Measurements from ENCODE around the gene PKN3.
A peak's percentile ranks its signal among the peaks of the same experiment; 100 is the strongest.

PKN3 gene

DNA sequence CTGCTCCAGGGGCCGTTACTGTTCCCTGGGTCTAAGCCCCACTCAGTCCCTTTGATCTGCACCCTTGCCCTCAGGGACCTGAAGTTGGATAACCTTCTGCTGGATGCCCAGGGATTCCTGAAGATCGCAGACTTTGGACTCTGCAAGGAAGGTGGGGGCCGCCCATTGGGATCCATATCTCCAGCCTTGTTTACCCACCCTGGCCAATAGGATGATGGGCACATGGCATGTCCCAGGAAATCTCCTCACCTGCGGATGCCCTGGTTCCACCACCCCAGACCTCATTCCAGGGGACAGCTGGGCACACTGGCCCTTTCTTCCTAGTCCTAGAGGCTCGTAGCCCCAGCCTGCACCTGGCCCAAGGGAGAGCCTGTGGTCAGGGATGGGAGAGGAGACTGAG lies 16.2 kb downstream of the PKN3 start:
- DNase-seq: no peak

DNA sequence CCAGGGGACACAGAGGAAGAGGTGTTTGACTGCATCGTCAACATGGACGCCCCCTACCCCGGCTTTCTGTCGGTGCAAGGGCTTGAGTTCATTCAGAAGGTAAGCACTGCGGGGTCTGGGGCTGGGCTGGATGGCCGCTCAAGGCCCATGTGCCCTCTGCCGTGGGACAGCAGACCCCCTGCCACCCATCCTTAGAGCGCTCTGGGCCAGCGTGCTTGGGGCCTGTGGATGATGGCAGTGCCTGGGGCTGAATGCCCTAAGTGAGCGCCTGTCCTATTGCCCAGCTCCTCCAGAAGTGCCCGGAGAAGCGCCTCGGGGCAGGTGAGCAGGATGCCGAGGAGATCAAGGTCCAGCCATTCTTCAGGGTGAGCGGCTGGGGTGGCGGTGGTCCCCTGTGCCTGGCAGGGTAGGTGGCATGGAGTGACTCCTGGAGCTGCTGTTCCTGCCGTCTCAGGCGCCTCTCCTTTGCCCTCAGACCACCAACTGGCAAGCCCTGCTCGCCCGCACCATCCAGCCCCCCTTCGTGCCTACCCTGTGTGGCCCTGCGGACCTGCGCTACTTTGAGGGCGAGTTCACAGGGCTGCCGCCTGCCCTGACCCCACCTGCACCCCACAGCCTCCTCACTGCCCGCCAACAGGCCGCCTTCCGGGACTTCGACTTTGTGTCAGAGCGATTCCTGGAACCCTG lies 17.8 kb downstream of the PKN3 start:
- DNase-seq: no peak

DNA sequence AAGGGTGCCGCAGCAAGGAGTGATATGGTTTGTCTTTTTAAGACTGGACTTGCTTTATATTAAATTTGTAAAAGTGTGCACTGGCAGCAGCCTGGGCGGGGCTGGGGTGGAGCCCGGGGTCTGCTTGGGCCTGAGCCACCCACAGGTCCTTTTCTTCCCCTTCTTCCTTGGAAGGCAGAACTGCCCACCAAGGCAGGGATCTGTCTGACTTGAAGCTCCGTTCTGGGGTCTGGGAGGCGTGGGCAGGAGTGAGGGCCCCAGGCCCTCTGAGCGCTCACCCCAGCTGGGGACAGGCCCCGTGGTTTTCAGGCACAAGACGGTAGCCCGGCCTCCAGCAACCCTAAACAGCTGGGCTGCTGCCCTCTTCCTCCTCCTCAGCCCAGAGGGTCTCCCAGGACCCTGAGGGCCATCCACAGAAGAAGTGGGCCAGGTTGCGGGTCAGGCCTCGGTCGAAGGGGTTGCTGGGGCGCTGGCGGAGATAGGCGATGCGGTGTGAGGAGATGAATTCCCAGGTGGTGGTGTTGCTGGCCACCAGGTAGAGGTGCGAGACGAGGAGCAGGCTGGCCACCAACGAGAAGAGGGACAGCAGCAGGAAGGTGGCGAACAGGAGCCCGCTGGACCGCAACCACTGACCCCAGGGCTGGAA lies 18.7 kb downstream of the PKN3 start:
- DNase-seq: no peak

DNA sequence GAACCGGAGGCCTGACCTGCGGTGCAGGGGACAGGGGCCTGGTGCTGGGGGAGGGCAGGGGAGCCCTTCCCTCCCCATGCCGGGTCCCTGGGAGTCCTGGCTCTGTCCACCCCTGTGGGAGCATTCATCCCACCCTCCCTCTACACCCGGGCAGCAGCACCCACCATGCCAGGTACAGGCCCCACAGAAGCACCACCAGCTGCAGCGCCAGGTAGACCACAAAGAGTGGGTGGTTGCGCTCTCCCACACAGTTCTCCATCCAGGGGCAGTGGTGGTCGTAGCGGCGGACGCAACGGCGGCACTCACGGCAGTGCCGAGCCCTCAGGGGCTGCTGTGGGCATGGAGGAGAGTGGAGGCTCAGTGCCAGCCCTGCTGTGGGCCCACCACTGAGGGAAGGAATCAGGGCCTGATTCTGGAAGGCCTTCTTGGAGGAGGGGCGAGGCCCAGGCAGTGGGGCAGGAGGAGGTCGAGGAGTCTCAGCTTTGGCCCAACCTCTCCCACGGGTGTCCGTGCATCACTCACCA lies 19.2 kb downstream of the PKN3 start:
- no peak for DNase-seq

DNA sequence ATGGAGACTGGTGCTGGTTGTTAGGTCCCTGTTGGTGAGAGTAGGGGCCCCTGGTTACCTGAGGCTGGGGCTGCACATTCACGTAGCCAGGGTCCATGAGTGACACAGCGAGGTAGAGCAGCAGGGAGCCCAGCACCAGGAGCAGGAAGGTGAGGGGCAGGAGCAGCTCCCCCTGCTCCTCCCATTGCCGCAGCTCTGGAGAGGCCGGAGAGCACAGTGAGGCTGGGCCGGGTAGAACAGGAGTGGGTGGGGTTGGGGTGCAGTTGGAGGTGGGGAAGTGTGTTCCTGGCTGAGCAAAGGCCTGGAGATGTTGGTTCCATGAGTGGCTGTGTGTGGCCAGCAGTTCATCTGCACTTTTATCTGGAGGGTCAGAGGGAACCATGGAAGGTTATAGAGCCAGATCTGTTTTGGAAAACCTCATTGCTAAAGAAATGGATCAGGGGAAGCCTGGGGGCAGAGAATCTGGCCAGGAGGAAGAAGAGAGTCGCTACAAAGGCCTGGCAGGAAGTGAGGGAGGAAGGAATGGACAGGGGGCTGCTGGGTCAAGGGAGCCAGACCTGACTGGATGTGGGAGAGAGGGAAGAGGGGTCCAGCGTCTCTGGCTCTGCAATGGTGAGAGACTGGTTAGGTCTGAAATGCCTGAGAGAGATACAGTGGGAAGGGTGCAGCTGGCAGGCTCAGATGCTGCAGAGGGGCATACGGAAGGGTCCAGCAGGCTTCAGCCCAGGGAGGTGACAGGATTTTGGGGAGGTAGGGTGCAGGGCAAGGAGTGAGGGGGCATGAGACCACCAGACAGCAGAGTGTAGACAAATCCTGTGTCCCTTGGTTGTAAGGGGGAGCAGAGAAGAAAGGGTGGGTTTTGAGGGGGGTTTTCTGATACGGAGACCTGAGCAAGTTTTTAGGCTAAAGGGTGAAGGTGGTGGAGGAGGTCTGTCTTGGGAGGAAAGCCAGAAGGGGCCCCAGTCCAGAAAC lies 20.4 kb downstream of the PKN3 start:
- DNase-seq: no peak

DNA sequence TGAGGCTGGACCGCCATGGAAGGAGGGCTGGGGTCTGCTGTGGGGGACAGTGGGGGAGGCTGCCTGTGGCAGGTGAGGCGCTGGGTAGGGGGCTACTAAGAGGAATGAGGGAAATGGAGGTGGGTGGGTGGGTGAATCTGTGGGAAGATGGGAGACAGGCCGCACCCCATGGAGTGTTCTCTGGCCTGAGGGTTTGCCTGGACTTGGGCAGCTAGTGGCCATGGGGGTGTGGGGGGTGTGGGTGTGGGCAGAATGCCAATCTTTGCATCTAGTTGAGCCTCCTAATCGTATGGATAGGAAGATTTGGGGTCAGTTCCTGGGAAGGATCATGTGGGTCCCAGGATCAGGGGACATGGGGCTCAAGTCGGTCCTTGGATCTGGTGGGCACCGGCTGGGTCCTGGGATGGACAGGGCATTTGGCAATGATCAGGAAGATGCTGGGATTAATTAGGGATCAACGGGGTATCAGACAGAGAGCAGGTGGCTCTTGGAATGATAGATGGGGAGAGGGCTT lies 21.1 kb downstream of the PKN3 start:
- no peak for DNase-seq

DNA sequence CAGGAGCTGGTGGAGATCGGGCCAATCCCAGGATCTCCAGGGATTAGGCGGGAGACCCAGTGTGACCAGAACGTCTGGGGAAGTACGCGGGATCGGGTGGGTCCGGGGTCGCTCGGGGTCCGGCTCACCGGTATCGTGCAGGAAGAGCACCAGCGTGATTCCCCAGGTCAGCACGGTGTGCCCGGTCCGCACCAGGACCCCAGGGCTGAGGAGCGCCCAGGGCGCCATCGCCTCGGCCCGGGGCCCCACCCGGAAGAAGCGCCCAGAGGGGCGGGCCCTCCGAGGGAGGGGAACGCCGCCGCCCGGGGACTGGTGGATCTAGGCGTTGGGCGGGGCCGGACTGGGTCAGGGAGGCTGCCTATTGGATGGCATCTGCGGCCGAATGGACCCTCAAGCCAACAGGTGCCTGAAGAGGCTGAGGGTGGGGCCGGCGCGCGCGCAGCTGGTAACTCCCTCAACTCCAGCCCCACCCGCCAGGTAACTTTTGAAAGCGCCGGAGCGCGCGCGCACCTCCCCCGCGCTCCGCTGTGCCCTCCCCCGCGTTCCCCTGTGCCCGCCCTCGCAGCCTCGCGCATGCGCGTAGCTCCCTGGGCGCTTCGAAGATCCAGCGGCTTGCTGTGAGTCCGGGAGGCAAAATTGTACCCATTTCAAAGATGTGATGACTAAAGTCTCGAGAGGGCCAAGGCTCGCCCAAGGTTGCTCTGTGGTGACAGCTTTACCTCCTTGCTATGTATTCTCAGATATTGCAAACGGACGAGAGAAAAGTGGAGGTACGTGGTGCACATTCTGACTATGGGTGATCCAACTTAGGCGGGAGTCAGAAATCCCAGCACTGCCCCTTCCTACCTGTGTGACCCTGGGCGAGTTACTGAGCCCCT lies 21.8 kb downstream of the PKN3 start, which contains the start of gene ZDHHC12:
Gene ZDHHC12 (minus strand): TSS at position 262 of the 878 bp plus-strand sequence. CDS start 34 bp downstream, at position 228.
- DNase-seq: peak; percentile 97 to 98

DNA sequence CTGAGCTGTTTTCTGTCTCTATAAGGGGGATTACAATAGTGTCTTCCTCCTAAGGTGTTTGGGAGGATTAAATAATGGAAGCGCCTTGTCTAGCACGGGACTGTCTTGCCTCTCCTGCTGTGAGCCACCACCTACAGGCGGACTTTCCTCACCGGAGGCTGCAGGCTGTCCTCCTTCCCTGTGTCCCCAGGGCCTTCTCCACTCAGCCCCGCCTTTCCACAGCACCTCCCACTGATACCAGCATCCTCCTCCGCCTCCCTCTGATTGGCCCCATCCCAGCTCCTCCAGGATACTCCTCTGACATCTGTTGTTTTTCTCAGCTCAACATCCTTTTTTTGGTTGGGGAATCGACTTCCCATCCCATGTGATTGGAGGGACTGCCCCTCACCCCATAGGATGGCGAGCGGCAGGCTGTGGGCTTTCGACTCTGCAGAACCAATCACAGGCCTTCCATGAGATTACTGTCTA lies 22.5 kb downstream of the PKN3 start:
- peak; percentile 65 to 81 for DNase-seq

DNA sequence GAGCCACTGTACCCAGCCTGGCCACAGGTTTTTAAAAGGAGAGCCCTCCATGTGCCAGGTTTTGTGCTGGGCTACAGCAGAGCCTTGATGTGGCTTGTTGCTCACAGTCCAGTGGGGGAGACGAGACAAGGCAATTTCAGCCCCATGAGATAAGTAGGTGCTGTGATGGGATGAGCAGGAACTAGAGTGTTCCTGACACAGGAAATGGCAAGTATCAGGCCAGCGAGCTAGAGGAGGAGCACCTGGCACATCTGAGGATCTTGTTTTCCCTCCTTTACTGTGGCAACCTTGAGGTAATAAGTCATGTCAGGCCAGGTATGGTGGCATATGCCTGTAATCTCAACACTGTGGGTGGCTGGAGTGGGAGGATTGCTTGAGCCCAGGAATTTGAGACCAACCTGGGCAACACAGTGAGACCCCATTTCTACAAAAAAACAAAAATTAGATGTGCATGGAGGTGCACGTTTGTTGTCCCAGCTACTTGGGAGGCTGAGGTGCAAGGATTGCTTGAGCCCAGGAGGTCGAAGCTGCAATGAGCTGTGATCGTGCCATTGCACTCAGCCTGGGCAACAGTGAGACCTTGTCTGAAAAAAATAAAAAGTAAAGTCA lies 25.4 kb downstream of the PKN3 start:
- DNase-seq: no peak

DNA sequence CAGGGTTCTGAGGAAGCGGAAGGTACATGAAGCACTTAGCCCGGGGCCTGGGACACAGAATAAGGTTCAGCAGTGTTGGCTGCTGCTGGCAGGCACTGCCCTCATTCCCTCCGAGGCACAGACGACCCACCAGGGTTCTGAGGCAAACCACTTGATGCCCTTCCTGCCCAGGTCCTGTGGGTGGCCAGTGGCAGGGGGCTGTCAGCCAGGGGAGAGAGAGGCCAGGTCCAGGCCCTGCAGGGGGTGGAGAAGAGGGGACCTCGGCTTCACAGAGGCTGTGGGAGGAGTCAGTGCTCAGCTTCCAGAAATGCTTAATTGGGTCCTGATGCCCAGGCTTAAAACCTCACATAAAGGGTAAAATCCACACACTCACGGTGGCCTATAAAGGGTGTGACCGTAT lies 26.0 kb downstream of the PKN3 start:
- no peak for DNase-seq

DNA sequence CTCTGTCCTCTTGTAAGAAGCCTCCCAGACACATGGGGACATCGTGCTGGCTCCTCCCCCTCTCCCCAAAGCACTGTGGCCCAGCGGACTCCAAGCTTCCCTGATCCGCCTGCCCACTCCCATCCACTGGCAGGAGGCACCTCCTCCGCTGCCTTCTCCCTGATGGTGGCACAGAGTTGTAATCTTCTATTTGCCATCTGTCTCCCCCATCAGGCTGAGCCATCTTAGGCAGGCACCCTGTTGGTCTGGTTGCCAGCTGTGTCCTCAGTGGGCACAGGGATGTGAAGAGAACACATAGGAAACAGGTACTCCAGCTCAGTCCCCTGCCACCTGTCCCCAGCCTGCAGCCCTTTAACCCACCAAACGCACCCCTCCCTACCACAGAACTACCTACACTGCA lies 27.0 kb downstream of the PKN3 start:
- DNase-seq: no peak

DNA sequence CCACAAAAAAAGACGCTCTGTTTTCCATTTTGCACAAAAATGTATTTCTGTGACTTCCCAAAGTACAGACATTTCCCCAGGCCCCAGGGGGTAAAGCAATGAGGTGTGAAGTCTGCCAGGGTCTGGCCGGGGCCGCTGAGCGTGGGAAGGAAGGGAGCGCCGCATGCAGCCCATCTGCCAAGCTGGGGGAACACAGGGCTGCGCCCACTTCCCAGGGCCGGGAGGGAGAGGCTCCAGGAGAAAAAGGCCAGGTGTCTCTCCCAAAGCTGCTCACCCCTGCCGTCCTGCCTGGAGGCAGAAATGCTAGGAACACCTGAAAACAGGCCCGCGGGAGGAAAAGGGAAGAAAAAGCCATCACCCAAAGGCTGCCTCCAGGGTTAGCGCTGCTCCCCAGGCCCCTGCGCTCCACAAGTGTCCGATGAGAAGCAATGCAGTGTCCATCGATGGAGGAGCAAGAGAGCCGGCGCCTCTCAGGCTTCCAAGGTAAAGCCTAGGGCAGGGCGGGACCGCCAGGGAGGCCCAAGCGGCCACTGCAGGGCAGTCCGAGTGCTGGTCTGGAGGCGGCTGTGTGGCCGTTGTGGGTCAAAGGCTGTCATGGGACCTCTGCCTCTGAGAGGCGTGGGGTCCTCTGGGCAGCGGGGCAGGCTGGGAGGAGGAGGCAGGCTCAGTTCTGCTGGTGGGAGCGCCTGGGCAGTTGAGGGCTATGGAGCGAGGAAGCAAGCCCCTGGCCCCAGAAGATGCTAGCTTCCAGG lies 27.6 kb downstream of the PKN3 start:
- no peak for DNase-seq

DNA sequence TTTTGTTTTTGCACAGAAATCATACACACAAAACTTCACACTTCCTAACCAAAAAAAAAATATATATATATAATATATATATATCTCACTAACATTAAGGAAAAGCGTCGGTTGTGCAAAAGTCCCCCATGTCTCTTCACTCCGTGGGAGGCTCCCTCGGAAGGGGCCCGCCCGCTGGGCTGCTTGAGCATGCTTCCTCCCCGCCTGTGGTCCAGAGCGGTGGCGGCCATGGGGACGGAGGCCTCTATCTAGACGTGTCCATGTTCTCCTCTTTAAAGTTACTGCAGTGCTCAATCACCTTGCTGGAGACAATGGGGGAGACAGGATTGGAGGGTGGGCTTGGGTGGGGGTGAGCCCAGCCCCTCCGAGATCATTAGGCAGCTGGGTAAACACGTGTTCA lies 28.8 kb downstream of the PKN3 start:
- no peak for DNase-seq

DNA sequence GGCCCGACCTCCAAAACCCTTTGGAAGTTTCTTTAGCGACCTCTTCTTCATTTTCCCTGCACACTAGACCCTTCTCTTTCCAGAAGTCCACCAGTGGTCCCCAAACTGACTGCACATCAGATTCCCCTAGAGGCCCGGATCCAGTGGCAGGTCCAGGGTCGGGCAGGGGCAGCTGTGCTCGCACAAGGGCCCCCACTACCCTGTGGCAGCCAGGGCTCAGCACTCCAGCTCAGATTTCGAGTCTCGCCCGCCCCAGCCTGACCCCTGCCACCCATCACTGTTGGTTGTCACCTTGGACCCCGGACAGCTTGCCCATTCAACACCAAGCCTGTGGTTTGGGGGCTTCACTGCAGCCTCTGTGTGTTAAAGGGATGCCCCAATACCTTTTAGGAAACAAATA lies 29.4 kb downstream of the PKN3 start:
- DNase-seq: no peak

DNA sequence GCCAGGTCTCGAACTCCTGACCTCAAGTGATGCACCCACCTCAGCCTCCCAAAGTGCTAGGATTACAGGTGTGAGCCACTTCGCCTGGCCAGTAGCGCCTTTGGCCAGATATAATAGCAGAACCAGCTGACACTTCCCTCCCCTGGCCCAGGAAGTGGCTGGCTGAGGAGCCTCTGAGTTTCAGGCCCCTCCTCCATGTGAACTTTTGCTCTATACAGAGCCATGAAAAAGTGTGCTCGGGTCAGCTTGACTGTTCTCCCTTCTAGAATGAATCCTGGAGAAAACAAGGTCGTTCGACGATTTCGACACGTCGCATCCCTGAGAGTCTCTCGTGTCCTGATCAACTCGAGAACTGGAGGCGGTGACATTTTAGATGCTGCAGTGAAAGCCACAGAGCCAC lies 30.3 kb downstream of the PKN3 start:
- DNase-seq: no peak

DNA sequence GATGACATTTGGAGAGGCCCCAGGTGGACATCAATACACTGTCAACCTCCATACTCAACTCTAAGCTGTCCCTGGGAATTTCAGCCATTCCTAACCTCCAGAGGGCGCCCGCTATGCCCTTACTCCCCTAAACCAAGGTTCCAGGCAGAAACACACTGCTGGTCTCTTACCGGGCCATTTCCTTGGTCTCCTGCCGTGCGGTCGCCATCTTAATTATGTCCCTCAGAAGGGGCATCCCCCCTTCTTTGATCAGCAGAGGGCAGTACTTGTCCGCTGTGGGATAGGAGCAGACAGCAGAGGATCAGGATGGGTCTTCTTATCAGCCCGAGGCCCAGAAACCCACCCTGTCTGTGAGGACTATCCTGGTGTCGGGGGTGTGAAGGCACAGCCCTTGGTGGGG lies 31.0 kb downstream of the PKN3 start:
- peak; percentile 74 to 75 for DNase-seq

DNA sequence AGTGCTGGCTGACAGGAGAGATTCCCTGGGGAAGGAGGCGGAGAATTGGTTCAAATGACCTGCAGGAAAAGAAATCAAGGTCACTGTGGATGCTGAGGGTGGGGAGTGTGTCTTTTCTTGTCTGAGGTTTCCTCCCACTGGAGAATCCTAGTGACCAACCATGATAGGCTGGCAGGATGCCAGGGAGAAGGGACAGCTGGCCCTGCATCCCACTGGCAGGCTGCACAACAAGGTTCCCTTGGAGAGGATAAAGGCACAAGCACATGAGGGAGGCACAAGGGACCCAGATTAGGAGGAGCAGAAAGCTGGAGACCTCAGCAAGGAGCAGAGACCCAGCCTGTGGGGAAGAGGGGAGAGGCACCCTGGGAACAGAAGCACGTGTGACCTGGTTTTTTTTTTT lies 33.1 kb downstream of the PKN3 start:
- no peak for DNase-seq

DNA sequence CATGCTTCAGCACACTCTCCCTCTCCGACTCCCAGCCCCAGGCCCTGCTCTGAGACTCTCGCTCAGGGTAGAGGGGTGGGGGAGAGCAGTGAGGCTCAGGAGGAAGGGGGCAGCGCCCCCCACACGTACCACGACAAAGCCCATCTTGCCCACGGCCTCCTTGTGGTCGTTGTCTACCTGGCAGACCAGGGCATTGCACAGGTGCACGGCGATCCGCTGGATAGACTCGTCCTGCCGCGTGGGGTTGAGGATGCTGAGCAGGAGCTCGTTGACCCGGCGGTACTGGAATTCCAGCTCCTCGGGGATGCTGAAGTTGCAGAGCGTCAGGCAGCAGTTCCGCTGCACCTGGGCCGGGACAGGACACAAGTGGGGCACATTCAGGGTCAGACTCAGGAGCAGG lies 40.1 kb downstream of the PKN3 start:
- DNase-seq: no peak

DNA sequence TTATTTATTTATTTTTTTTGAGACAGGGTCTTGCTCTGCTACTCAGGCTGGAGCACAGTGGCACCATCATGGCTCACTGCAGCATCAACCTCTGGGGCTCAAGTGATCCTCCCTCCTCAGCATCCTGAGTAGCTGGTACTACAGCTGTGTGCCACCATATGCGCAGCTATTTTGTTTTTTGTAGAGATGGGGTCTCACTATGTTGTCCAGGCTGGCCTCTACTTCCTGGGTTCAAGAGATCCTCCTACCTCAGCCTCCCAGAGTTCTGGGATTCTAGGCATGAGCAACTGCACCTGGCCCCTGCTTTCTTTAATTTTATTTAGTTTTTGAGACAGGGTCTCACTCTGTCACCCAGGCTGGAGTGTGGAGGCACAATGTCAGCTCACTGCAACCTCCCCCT lies 41.1 kb downstream of the PKN3 start:
- no peak for DNase-seq

DNA sequence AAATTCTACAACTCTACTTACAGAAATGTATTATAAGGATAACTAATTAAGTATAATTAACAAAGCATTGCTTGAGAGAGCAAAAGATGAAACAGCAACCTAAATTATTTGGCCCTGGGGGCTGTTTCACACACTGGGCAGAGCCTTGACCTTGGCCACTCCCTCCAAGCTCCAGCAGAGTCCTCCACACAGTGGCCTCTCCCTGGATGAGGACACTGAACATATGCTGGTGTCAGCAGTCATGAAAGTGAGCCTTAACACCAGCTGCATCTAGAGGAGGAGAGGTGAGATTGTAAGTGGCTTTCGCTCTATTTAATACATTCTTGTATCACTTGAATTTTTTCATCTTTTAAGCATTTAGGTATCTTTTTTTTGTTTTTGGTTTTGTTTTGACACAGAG lies 44.9 kb downstream of the PKN3 start:
- no peak for DNase-seq

Data from Kasumi-1 (cell line).